OCI-M2 (cell line): ENCODE measurements around the gene RNF8.
"Not testable (repeated sequence)": the region's sequence is repeated elsewhere in the genome, so short reads cannot be mapped to it uniquely, and the experiment has no call there.

Source experiments
- DNase-seq: peaks from one replicate; lab custom pipeline; 2025; ENCODE audit not compliant: unreplicated experiment; lab: John Stamatoyannopoulos, UW

RNF8 gene

GRCh38 chr6:37442416-37443215 lies 88.8 kb downstream of the RNF8 start:
- no peak for DNase-seq

- DNase-seq: not testable (repeated sequence)
Measured at GRCh38 chr6:37443216-37443542, 89.4 kb downstream of the RNF8 start.
